Body of pancreas (tissue), 4 donors: ENCODE measurements around the gene EPHB2. TPM values are rescaled to one million over a fixed set of nuclear protein-coding genes. Genes with fewer than 3 reads are reported as not detected.

Source experiments
- ATAC-seq: fragments of 150-250 bp; one replicate; pipeline ENCODE4 v1.9.1; 2016
- DNase-seq, 4 donors: peaks; one replicate each; pipeline ENCODE4 v3.0.0-alpha.2; 2019
- H3K27ac ChIP-seq, 4 donors: fragments of 200-600 bp; sonication (generic); 1 replicate in 3 of 4; 2 replicates in 1 of 4; pipeline versions ENCODE4 v1.5.1 to v1.6.1; 2016 to 2019; ENCODE audit warnings: mild to moderate bottlenecking in 1 of 4, mixed read lengths in 1 of 4, moderate library complexity in 1 of 4
- H3K27me3 ChIP-seq, 2 donors: fragments of 200-600 bp; sonication (generic); one replicate each; pipeline ENCODE4 v1.6.0; 2016; ENCODE audit warnings: mild to moderate bottlenecking in 1 of 2
- H3K36me3 ChIP-seq, 2 donors: fragments of 200-600 bp; sonication (generic); replicated peaks in 1 of 2; 2 replicates each; pipeline ENCODE4 v1.5.1; 2016; ENCODE audit warnings: low read depth in 2 of 2; ENCODE audit not compliant: insufficient read depth in 1 of 2
- H3K4me1 ChIP-seq: fragments of 200-600 bp; sonication (generic); one replicate; pipeline ENCODE4 v1.6.0; 2016
- H3K4me3 ChIP-seq, 2 donors: fragments of 200-600 bp; sonication (generic); 1 replicate in 1 of 2; 2 replicates in 1 of 2; pipeline ENCODE4 v1.5.1; 2016 to 2019
- H3K9me3 ChIP-seq, 3 donors: fragments of 200-600 bp; sonication (generic); 1 replicate in 2 of 3; 2 replicates in 1 of 3; pipeline ENCODE4 v1.5.1; 2016
- POLR2A ChIP-seq, 3 donors: fragments of 450-650 bp; IDR thresholded peaks; one replicate each; pipeline ENCODE4 v1.6.1; 2016; ENCODE audit warnings: antibody characterized with exemption in 3 of 3, mild to moderate bottlenecking in 2 of 3
- WGBS, 2 donors: methylation state at CpG; one replicate each; pipeline ENCODE4 v1.1.5; 2017; 5-methylcytosine and 5-hydroxymethylcytosine counted together
- intact Hi-C: fragments of 100-400 bp; cut with DNase I; formaldehyde crosslinking; loops from one replicate; pipeline ENCODE4 v1.15.1; 2023
- microRNA-seq, 2 donors: library from miRNA; unstranded; fragments of <30 nt; microRNA quantifications; one replicate each; pipeline ENCODE4, GENCODE V29; 2016; ENCODE audit warnings: borderline number of aligned reads in 2 of 2, borderline replicate concordance in 2 of 2
- small RNA-seq: library from RNA; depleted of rRNA; stranded (forward); fragments of <200 nt; gene quantifications from one replicate; pipeline ENCODE3, GENCODE V24; 2016
- total RNA-seq, 2 donors: library from RNA; depleted of rRNA; stranded (reverse); fragments of >200 nt; gene quantifications; one replicate each; pipeline ENCODE4 v1.1.0, GENCODE V29; 2016

EPHB2 gene
- total RNA-seq, 2 donors from 2014 or later, result 2.9 to 7.9 TPM

DNA sequence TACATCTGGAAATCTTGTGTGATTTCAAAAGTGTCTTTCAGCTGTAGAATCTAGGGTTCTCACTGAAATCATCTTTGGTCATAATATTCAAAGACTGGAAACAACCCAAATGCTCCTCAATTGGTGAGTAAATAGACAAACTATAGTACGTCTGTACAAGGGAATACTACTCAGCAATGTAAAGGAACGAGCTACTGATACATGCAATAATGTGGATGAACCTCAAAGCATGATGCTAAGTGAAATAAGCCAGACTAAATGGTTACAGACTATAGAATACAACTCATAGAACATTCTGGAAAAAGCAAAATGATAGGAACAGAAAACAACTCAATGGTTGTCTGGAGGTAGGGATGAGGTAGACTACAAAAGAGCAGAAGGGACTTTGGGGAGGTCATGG, 259.5 kb downstream of the EPHB2 start:
- no peaks in the 10 kb centered on the region for H3K36me3 ChIP-seq
- H3K4me1 ChIP-seq, result peaks cover 6% of the 10 kb centered on the region
- H3K4me3 ChIP-seq, result no peak overlapping the region
- DNase-seq (no peak), ATAC-seq (no peak)
- H3K27ac ChIP-seq, result no peak overlapping the region
- no peaks in the 10 kb centered on the region for H3K9me3 ChIP-seq
- intact Hi-C loops, result loop anchor here (10.0 kb wide), 1 partner anchor 215 kb away; no protein-coding TSS in a partner anchor
- no peak for TF ChIP-seq POLR2A (IDR thresholded peaks at IDR 0.05)
- 86% methylated on average over 2 of the region's 2 CpGs for WGBS, 2 donors
- no peaks in the 10 kb centered on the region for H3K27me3 ChIP-seq

Small RNAs within 50 kb of the gene (microRNA-seq; reads per million reads assigned to microRNA genes)
- 0 reads per million in 2 donors for gene MIR4253
- 0 to 0.47 reads per million in 2 donors for gene MIR4684

Small RNAs within 50 kb of the gene (small RNA-seq; reads per million reads assigned to genes)
- gene MIR4253 (not detected), gene MIR4684 (not detected)

Other genes with a start within 250 kb of the EPHB2 start
- under 1 TPM; 0.52 to 0.66 TPM for gene EPHA8, start 147.3 kb upstream of the EPHB2 start, total RNA-seq
- 10 to 100 TPM; 29.7 to 68.0 TPM for gene C1QA, start 74.2 kb upstream of the EPHB2 start, total RNA-seq
- 100 to 1,000 TPM in 1 of 2 donors, 10 to 100 TPM in 1; 54.7 to 103 TPM for gene C1QC, start 67.2 kb upstream of the EPHB2 start, total RNA-seq
- gene C1QB, start 57.6 kb upstream of the EPHB2 start, total RNA-seq, result 10 to 100 TPM; 73.9 to 85.4 TPM